ENCODE results near the gene AFP.

Gene AFP

GRCh38 chr4:73396993-73397972 is 38.7 kb upstream of the AFP start:
- no peak for TF ChIP-seq CTCF (conservative IDR thresholded peaks at IDR 0.05; ENCODE audit: low read depth, low read length)
- H3K4me3 ChIP-seq (ENCODE audit: low read depth, low read length), result no peak overlapping the region
- no peak for DNase-seq (ENCODE audit: low read depth)

- no peak for DNase-seq (ENCODE audit: low read depth)
- TF ChIP-seq CTCF (conservative IDR thresholded peaks at IDR 0.05; ENCODE audit: low read depth, low read length), result no peak
- no peak overlapping the region for H3K4me3 ChIP-seq (ENCODE audit: low read depth, low read length)
These were observed 34.6 kb upstream of the AFP start for GRCh38 chr4:73401412-73401811.

GRCh38 chr4:73404042-73404441 is 32.0 kb upstream of the AFP start, which contains the start of gene ALB:
TSS of gene ALB (plus strand) at chr4:73404287. CDS start at chr4:73404328, 41 bp downstream.
- no peak for TF ChIP-seq CTCF (conservative IDR thresholded peaks at IDR 0.05; ENCODE audit: low read depth, low read length)
- DNase-seq (ENCODE audit: low read depth), result no peak
- no peak within 1 kb of the TSS for H3K4me3 ChIP-seq (ENCODE audit: low read depth, low read length)

GRCh38 chr4:73404457-73404856 is 31.6 kb upstream of the AFP start:
- no peak for DNase-seq (ENCODE audit: low read depth)
- H3K4me3 ChIP-seq (ENCODE audit: low read depth, low read length), result no peak overlapping the region

GRCh38 chr4:73405138-73405537 is 30.9 kb upstream of the AFP start:
- no peak for DNase-seq (ENCODE audit: low read depth)
- no peak overlapping the region for H3K4me3 ChIP-seq (ENCODE audit: low read depth, low read length)
- no peak for TF ChIP-seq CTCF (conservative IDR thresholded peaks at IDR 0.05; ENCODE audit: low read depth, low read length)

More at GRCh38 chr4:73404457-73404856, 31.6 kb upstream of the AFP start:
- no peak for TF ChIP-seq CTCF (conservative IDR thresholded peaks at IDR 0.05; ENCODE audit: low read depth, low read length)

- H3K4me3 ChIP-seq (ENCODE audit: low read depth, low read length), result no peak overlapping the region
- TF ChIP-seq CTCF (conservative IDR thresholded peaks at IDR 0.05; ENCODE audit: low read depth, low read length), result no peak
- no peak for DNase-seq (ENCODE audit: low read depth)
These were observed 29.5 kb upstream of the AFP start for GRCh38 chr4:73406548-73406875.

GRCh38 chr4:73407227-73407673 is 28.8 kb upstream of the AFP start:
- DNase-seq (ENCODE audit: low read depth), result no peak
- TF ChIP-seq CTCF (conservative IDR thresholded peaks at IDR 0.05; ENCODE audit: low read depth, low read length), result no peak
- no peak overlapping the region for H3K4me3 ChIP-seq (ENCODE audit: low read depth, low read length)
